DOHH2 (cell line): ENCODE data around the gene PKD2L2.
"Not testable (repeated sequence)": the region's sequence is repeated elsewhere in the genome, so short reads cannot be mapped to it uniquely, and the experiment has no call there.

Experiments used
- H3F3A ChIP-seq: fragments of 200-600 bp; sonication (generic), shearing (Covaris generic); 2 replicates; pipeline ENCODE4 v1.6.0; 2016; ENCODE audit warnings: antibody characterized with exemption, mild to moderate bottlenecking; ENCODE audit not compliant: control insufficient read depth, insufficient read depth
- H3K27ac ChIP-seq: fragments of 200-600 bp; sonication (generic); 2 replicates; pipeline ENCODE4 v1.5.1; 2014; ENCODE audit warnings: low read depth, mild to moderate bottlenecking, low read length, moderate library complexity
- H3K27me3 ChIP-seq: fragments of 200-600 bp; sonication (generic); 2 replicates; pipeline ENCODE4 v1.6.1; 2014; ENCODE audit warnings: mild to moderate bottlenecking, low read length, mixed read lengths; ENCODE audit not compliant: control insufficient read depth
- H3K36me3 ChIP-seq: fragments of 200-600 bp; sonication (generic); 2 replicates; pipeline ENCODE4 v1.6.1; 2014; ENCODE audit warnings: mild to moderate bottlenecking, low read length, moderate library complexity, mixed read lengths; ENCODE audit not compliant: control insufficient read depth
- H3K4me1 ChIP-seq: fragments of 200-600 bp; sonication (generic); 2 replicates; pipeline ENCODE4 v1.6.1; 2014; ENCODE audit warnings: mild to moderate bottlenecking, low read length, mixed read lengths; ENCODE audit not compliant: control insufficient read depth
- H3K4me2 ChIP-seq: fragments of 200-600 bp; sonication (generic); 2 replicates; pipeline ENCODE4 v1.6.0; 2014; ENCODE audit warnings: mild to moderate bottlenecking, low read length, moderate library complexity
- H3K4me3 ChIP-seq: fragments of 200-600 bp; sonication (generic); 2 replicates; pipeline ENCODE4 v1.5.1; 2014; ENCODE audit warnings: mild to moderate bottlenecking, low read length, mixed read lengths
- H3K79me2 ChIP-seq: fragments of 200-600 bp; sonication (generic); 2 replicates; pipeline ENCODE4 v1.6.1; 2014; ENCODE audit warnings: mild to moderate bottlenecking, low read length, mixed read lengths; ENCODE audit not compliant: control insufficient read depth
- H3K9me2 ChIP-seq: fragments of 200-600 bp; sonication (generic); replicated peaks from 2 replicates; pipeline ENCODE4 v1.6.1; 2014; ENCODE audit warnings: mild to moderate bottlenecking, low read length, mixed read lengths; ENCODE audit not compliant: control insufficient read depth
- H3K9me3 ChIP-seq: fragments of 200-600 bp; sonication (generic); 2 replicates; pipeline ENCODE4 v1.6.1; 2014; ENCODE audit warnings: antibody characterized with exemption, low read length, mixed read lengths; ENCODE audit not compliant: control insufficient read depth, insufficient read depth
- H4K20me1 ChIP-seq: fragments of 200-600 bp; sonication (generic); 2 replicates; pipeline ENCODE4 v1.6.0; 2014; ENCODE audit warnings: low read depth, mild to moderate bottlenecking, antibody characterized with exemption, low read length, moderate library complexity; ENCODE audit not compliant: control insufficient read depth, insufficient read depth
- CTCF ChIP-seq: fragments of 200-600 bp; sonication (generic); IDR thresholded peaks from one replicate; pipeline ENCODE4 v1.5.1; 2014; ENCODE audit warnings: antibody characterized with exemption, mild to moderate bottlenecking, low read depth, low read length; ENCODE audit not compliant: poor library complexity, severe bottlenecking
- EZH2phosphoT487 ChIP-seq: fragments of 200-600 bp; sonication (generic); IDR thresholded peaks from 2 replicates; pipeline ENCODE4 v1.6.1; 2017; ENCODE audit warnings: borderline replicate concordance, mild to moderate bottlenecking, antibody characterized with exemption, low read length, moderate library complexity, mixed read lengths

The PKD2L2 gene

GRCh38 chr5:137845472-137845871 is 43.8 kb upstream of the PKD2L2 start:
- Histone ChIP-seq H3K79me2 (no peaks in the 10 kb centered on the region), H3K9me2 (no peaks in the 10 kb centered on the region), H3K4me3 (no peak overlapping the region), H3K9me3 (no peaks in the 10 kb centered on the region), H3K4me2 (no peak overlapping the region), H4K20me1 (no peaks in the 10 kb centered on the region), H3K36me3 (no peaks in the 10 kb centered on the region), H3K27ac (no peak overlapping the region), H3K27me3 (no peaks in the 10 kb centered on the region), H3K4me1 (no peaks in the 10 kb centered on the region), H3F3A (no peaks in the 10 kb centered on the region)
- TF ChIP-seq EZH2phosphoT487, result no peak
- no peak for TF ChIP-seq CTCF

- Histone ChIP-seq H3F3A (no peaks in the 10 kb centered on the region), H3K79me2 (no peaks in the 10 kb centered on the region), H3K36me3 (no peaks in the 10 kb centered on the region), H3K4me3 (no peak overlapping the region), H3K27me3 (no peaks in the 10 kb centered on the region), H3K9me2 (no peaks in the 10 kb centered on the region), H3K4me2 (no peak overlapping the region), H4K20me1 (no peaks in the 10 kb centered on the region), H3K9me3 (no peaks in the 10 kb centered on the region), H3K4me1 (no peaks in the 10 kb centered on the region), H3K27ac (no peak overlapping the region)
- TF ChIP-seq EZH2phosphoT487, result no peak
- TF ChIP-seq CTCF, result no peak
These were observed 41.6 kb upstream of the PKD2L2 start for GRCh38 chr5:137847687-137848086.

DNA sequence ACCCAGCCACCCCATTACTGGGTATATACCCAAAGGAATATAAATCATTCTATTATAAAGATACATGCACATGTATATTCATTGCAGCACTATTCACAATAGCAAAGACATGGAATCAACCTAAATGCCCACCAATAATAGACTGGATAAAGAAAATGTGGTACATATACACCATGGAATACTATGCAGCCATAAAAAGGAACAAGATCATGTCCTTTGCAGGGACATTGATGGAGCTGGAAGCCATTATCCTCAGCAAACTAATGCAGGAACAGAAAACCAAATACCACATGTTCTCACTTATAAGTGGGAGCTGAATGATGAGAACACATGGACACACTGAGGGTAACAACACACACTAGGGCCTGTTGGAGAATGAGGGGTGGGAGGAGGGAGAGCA is 36.1 kb upstream of the PKD2L2 start:
- H3K27me3 ChIP-seq, H4K20me1 ChIP-seq, H3K79me2 ChIP-seq, H3K9me3 ChIP-seq, H3K4me2 ChIP-seq, H3F3A ChIP-seq, H3K9me2 ChIP-seq, H3K4me3 ChIP-seq, H3K36me3 ChIP-seq, H3K27ac ChIP-seq: not testable (repeated sequence)
- peaks cover 13% of the 10 kb centered on the region for H3K4me1 ChIP-seq

DNA sequence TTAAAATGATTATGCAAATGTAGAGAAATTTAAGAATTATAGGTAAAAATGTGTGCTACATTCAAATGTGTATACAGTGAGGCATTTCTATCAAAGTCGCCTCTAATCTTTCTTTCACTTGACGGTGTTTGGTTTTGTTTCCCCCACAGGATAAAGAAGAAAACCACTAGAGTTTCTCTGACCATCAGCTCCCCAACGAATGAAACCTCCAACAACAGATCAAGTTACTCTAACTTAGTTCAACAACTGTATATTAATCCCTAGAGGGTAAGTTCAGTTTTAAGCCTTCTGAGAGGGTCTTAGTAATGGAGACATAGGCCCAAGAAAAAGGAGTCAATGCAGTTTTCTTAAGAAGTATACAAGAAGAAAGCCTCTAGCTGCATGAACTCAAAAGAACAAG is 33.1 kb upstream of the PKD2L2 start:
- H4K20me1 ChIP-seq, result no peaks in the 10 kb centered on the region
- no peaks in the 10 kb centered on the region for H3K9me2 ChIP-seq
- H3K27me3 ChIP-seq, result no peaks in the 10 kb centered on the region
- peaks cover 25% of the 10 kb centered on the region for H3K4me1 ChIP-seq
- H3K9me3 ChIP-seq, result no peaks in the 10 kb centered on the region
- H3K4me2 ChIP-seq, result no peak overlapping the region
- H3K36me3 ChIP-seq, result no peaks in the 10 kb centered on the region
- H3F3A ChIP-seq, result peaks cover 8% of the 10 kb centered on the region; the same call in 1 of the 2 replicates
- no peak overlapping the region for H3K27ac ChIP-seq
- H3K4me3 ChIP-seq, result no peak overlapping the region
- H3K79me2 ChIP-seq, result no peaks in the 10 kb centered on the region
- TF ChIP-seq EZH2phosphoT487 (no peak), CTCF (no peak)
